NT2/D1 (cell line): Measurements from ENCODE around the gene SMG5.

Experiments
- SUZ12 ChIP-seq: IDR thresholded peaks from 2 replicates; pipeline ENCODE4 v1.6.1; 2011; ENCODE audit not compliant: insufficient read length, insufficient read depth; ENCODE audit errors: extremely low read depth
- YY1 ChIP-seq: IDR thresholded peaks from 2 replicates; pipeline ENCODE4 v1.6.1; 2011; ENCODE audit not compliant: insufficient read length, insufficient read depth
- ZNF274 ChIP-seq: IDR thresholded peaks from 2 replicates; pipeline ENCODE4 v1.6.1; 2011; ENCODE audit warnings: mild to moderate bottlenecking, low read depth, low read length

GRCh38 chr1:156246241-156246780, 36.3 kb downstream of the SMG5 start:
- no peak for TF ChIP-seq ZNF274
- TF ChIP-seq SUZ12, result no peak
- TF ChIP-seq YY1, result no peak
